HG03342 (cell line): ENCODE measurements around the gene PTGES3L.
"Not testable (repeated sequence)": the region's sequence is repeated elsewhere in the genome, so short reads cannot be mapped to it uniquely, and the experiment has no call there.

Experiments used
- ATAC-seq: cut with Tn5 transposase; IDR thresholded peaks from one replicate; pipeline ENCODE4 v1.9.1; 2021; ENCODE audit warnings: mild to moderate bottlenecking, moderate library complexity; ENCODE audit not compliant: unreplicated experiment

The PTGES3L gene

DNA sequence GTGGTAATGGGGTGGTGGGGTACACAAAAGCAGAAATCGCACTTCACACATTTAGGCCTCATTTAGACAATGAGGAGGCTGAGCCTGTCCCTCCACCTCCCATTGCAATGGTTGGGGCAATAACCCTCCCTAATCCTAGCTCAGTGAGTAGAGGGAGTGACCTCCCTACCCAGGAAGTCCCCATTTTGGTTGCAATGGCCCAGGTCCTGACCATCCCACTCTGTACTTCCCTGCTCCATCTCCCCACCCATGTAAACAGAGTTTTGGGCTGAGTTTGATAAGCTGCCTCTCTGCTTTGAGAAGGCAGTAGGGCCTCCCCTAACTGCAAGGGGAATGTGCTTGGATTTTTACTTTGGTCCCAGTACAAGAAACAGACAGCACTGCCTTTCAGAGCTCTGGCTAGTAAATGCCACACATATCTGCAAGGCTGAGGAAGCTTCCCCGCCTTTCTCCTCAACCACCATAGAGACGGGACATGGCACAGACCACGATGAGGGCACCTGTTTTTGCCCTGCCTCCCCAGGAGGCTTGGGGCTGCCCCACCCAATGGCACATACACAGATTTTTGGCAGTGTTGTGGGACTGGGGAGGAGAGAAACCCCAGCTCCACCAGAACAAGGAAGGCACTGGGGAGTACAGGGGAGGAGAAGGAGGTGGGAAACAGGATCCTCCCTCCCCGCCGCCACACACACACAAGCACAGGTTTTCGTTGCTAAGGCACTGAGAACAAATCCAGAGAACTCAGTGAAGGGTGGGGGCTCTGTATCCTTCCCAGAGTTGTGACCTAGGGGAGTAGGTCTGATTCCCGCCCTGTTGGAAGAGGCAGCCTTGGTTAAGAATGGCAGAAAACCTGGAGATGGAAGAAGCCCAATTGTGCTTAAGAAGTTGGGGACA lies 35.0 kb upstream of the PTGES3L start:
- ATAC-seq: no peak

DNA sequence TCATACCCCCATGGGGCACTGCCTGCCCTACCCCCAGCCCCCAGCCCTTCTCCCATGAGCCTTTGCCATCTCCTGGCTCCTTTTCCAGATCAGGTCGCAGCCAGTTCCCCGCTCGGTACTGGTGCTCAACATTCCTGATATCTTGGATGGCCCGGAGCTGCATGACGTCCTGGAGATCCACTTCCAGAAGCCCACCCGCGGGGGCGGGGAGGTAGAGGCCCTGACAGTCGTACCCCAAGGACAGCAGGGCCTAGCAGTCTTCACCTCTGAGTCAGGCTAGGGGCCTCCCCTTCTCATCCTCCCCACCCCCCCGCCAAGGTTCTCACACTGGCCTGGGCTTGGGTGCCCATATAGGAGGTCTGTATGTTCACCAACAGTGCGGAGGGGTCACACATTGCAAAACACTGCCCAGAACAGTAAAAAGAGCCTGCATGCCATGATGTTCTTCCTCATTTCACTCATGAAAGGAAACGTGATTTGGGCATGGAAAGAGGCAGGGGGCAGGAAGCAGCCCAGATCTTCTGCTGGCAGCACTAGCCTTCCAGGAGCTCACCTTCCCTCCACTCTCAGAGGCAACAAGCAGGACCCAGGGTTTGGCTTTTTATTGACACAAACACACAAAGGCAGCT lies 34.3 kb upstream of the PTGES3L start:
- ATAC-seq: no peak

DNA sequence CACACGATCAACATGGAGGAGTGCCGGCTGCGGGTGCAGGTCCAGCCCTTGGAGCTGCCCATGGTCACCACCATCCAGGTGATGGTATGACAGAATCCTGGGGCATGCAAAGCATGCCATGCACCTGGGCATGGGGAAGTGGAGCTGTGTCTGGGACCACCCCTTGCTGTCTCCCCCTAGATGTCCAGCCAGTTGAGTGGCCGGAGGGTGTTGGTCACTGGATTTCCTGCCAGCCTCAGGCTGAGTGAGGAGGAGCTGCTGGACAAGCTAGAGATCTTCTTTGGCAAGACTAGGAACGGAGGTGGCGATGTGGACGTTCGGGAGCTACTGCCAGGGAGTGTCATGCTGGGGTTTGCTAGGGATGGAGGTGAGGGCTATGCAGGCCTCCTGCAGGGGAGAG lies 33.4 kb upstream of the PTGES3L start:
- no peak for ATAC-seq

- ATAC-seq: no peak
Measured at GRCh38 chr17:43011728-43012472, 32.0 kb upstream of the PTGES3L start.

- ATAC-seq: no peak
Measured at GRCh38 chr17:43010667-43011308, 30.9 kb upstream of the PTGES3L start.

GRCh38 chr17:43006639-43007551 lies 27.0 kb upstream of the PTGES3L start, which contains the start of gene IFI35:
IFI35 (plus strand) TSS chr17:43006784; CDS start chr17:43006948, 164 bp downstream.
- peak; percentile 86 for ATAC-seq

DNA sequence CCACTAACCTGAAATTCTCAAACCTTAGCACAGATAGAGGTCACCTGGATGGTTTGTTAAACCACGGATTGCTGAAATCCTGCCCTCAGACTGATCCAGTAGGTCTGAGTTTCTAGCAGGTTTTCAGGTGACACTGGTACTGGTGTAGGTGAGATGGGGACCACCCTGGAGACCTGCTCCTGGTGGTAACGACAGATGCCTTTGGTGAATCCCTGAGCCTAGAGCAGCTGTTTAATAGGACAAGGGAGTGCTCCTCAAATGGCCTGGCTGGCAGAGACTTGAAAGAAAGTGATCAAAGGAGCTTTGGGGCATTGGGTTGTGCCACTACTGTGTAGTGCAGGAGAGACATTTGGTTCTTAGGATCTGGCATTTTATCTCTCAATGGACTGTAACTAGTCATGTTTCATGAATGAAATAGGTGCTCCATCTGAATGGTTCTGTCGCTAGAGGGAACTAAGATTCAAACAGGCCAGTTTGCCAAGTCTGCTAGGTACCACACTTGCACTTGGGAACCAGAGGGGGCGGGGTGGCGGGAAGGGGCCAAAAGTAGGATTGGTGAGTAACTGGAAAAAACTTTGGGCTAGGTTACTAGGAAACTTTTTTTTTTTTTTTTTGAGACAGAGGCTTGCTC lies 23.8 kb upstream of the PTGES3L start:
- ATAC-seq: no peak

DNA sequence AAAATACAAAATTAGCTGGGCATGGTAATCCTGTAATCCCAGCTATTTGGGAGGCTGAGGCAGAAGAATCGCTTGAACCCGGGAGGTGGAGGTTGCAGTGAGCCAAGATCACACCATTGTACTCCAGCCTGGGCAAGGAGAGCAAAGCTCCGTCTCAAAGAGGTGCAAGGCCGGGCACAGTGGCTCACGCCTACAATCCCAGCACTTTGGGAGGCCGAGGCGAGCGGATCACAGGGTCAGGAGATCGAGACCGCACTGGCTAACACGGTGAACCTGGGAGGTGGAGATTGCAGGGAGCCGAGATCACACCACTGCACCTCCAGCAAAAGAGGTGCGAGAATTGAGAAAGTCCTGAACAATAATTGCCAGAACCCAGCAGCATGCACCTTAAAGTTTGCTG lies 21.0 kb upstream of the PTGES3L start:
- ATAC-seq: not testable (repeated sequence)

- ATAC-seq: no peak
Measured at GRCh38 chr17:42999003-42999525, 19.2 kb upstream of the PTGES3L start.

DNA sequence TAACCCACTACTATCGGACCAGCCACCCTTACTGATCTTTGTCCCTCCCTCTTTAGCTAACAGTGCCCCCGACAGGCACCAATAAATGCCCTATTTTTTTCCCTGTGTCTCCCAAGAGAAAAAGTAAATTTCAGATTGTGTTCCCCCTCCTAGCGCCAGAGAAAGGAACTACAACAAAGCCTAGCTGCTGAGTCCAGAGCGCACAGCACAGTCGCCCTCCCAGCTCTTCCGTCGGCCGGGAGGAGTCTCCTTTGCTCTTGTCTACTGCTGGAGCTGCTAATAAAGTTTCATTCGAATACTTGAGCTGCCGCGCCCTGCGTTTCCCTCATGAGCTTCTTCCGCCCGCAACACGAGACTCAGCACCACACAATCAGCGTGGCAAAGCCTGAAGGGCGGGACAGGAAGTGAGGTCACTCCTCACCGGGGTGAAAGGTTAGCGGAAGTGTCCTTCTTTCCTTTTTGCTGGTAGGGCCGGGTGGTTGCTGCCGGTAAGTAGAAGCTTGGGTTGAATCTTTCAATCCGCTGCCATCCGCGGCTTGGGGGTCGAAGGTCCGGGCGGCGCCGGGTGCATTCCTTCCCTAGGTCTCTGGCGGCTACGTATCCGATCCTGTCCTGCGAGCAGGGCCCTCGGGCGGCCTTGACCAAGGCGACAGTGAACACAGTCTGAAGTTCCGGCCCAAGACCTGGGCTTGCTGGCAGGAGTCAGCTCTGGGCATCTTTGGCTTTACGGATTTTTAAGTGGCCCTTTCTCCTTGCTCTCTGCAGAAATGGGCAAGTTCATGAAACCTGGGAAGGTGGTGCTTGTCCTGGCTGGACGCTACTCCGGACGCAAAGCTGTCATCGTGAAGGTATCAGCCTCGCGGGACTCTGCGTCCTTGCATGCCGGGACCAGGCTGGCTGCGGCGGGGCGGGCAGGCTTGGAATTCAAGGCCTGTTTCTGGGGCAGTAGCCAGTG lies 18.4 kb upstream of the PTGES3L start, which contains the start of gene RPL27:
RPL27 (plus strand) TSS at position 436 of the 955 bp plus-strand sequence; CDS start at position 768, 332 bp downstream.
- ATAC-seq: peak; percentile 91

- ATAC-seq: no peak
Measured at GRCh38 chr17:42997390-42997983, 17.6 kb upstream of the PTGES3L start.

DNA sequence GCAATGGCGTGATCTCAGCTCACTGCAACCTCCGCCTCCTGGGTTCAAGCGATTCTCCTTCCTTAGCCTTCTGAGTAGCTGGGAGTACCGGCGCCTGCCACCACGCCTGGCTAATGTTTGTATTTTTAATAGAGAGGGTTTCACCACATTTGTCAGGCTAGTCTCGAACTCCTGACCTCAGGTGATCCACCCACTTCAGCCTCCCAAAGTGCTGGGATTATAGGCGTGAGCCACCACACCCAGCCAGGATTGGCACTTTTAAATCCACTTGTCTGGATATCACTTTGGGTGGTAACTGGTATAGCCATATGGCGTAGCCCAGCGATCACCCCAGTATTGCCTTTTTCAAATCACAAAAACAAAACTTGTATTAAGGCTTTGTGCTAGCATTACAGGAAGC lies 14.0 kb upstream of the PTGES3L start:
- ATAC-seq: not testable (repeated sequence)

- no peak for ATAC-seq
Measured at GRCh38 chr17:42992872-42993271, 13.0 kb upstream of the PTGES3L start.

- ATAC-seq: no peak
Measured at GRCh38 chr17:42991471-42991870, 11.6 kb upstream of the PTGES3L start.

GRCh38 chr17:42989726-42990652 lies 10.1 kb upstream of the PTGES3L start:
- no peak for ATAC-seq

GRCh38 chr17:42989141-42989540 lies 9.3 kb upstream of the PTGES3L start:
- ATAC-seq: no peak
